Activated CD8-positive, alpha-beta T cell treated with anti-CD3 and anti-CD28 coated beads for 36 hours (primary cell): ENCODE data around the gene TMEM178B. TPM values are rescaled to one million over a fixed set of nuclear protein-coding genes. Genes with fewer than 3 reads are reported as not detected.

ENCODE experiments used
- ATAC-seq: fragments of 200-7000 bp; cut with Tn5 transposase; one replicate; pipeline ENCODE4 v1.10.0; 2021; ENCODE audit warnings: mild to moderate bottlenecking, moderate library complexity
- CTCF ChIA-PET: fragments of 350-600 bp; sonication (Branson Sonifier 250); formaldehyde crosslinking; loops from one replicate; lab custom pipeline; 2021; ENCODE audit warnings: antibody characterized with exemption; lab: Charles Lee
- POLR2A ChIA-PET: fragments of 350-600 bp; sonication (Branson Sonifier 250); formaldehyde crosslinking; loops from one replicate; lab custom pipeline; 2021; ENCODE audit warnings: antibody characterized with exemption; lab: Charles Lee
- DNase-seq: peaks from one replicate; pipeline ENCODE4 v3.0.0-alpha.2; 2020
- H3K27ac Mint-ChIP-seq: one replicate; pipeline ENCODE4 v1.8.0; 2021; ENCODE audit warnings: mild to moderate bottlenecking, mixed read lengths
- H3K27me3 Mint-ChIP-seq: one replicate; pipeline ENCODE4 v1.8.0; 2021; ENCODE audit warnings: mixed read lengths
- H3K36me3 Mint-ChIP-seq: one replicate; pipeline ENCODE4 v1.8.0; 2021; ENCODE audit warnings: low read depth, mixed read lengths
- H3K4me1 Mint-ChIP-seq: one replicate; pipeline ENCODE4 v1.8.0; 2021; ENCODE audit warnings: low read depth, mixed read lengths
- H3K4me3 Mint-ChIP-seq: one replicate; pipeline ENCODE4 v1.8.0; 2021; ENCODE audit warnings: mild to moderate bottlenecking, moderate library complexity, mixed read lengths
- H3K9me3 Mint-ChIP-seq: one replicate; pipeline ENCODE4 v1.8.0; 2021; ENCODE audit warnings: mixed read lengths
- CTCF ChIP-seq: fragments of 200-600 bp; IDR thresholded peaks from one replicate; pipeline ENCODE4 v1.8.0; 2022; ENCODE audit warnings: antibody characterized with exemption, mild to moderate bottlenecking
- intact Hi-C: fragments of 100-400 bp; cut with micrococcal nuclease; formaldehyde crosslinking; loops from one replicate; pipeline ENCODE4 v1.10.0; 2022
- total RNA-seq, 2 experiments: library from RNA; stranded (reverse); gene quantifications; one replicate each; pipeline ENCODE4 v1.2.3, GENCODE V29; 2021

Gene TMEM178B
- total RNA-seq, 2 experiments from 2014 or later = 0.34 to 1.1 TPM

GRCh38 chr7:141094336-141095070 is 20.6 kb downstream of the TMEM178B start:
- CTCF ChIA-PET = interaction anchor here (1.4 kb wide), 1 partner anchor 13 kb away, joined by 4 read pairs; no protein-coding TSS in a partner anchor
- DNase-seq = no peak
- Mint-ChIP-seq H3K36me3 (no peaks in the 10 kb centered on the region), H3K9me3 (no peaks in the 10 kb centered on the region), H3K27me3 (peaks cover 3% of the 10 kb centered on the region), H3K4me3 (no peak overlapping the region), H3K27ac (no peak overlapping the region), H3K4me1 (no peaks in the 10 kb centered on the region)
- ATAC-seq = no peak
- POLR2A ChIA-PET = interaction anchor here (0.6 kb wide), 1 partner anchor 9 kb away, joined by 3 read pairs; no protein-coding TSS in a partner anchor
- intact Hi-C loops = no loop called here
- no peak for TF ChIP-seq CTCF

- H3K27ac Mint-ChIP-seq = no peak overlapping the region
- no peak for TF ChIP-seq CTCF
- H3K9me3 Mint-ChIP-seq = no peaks in the 10 kb centered on the region
- H3K36me3 Mint-ChIP-seq = no peaks in the 10 kb centered on the region
- DNase-seq (peak; percentile 3), ATAC-seq (no peak)
- no peaks in the 10 kb centered on the region for H3K4me1 Mint-ChIP-seq
- intact Hi-C loops = no loop called here
- peaks cover 6% of the 10 kb centered on the region for H3K27me3 Mint-ChIP-seq
- H3K4me3 Mint-ChIP-seq = no peak overlapping the region
- POLR2A ChIA-PET = no interaction called here
- CTCF ChIA-PET = no interaction called here
These were observed 23.6 kb downstream of the TMEM178B start for GRCh38 chr7:141097430-141097829.

- Mint-ChIP-seq H3K36me3 (no peaks in the 10 kb centered on the region), H3K9me3 (no peaks in the 10 kb centered on the region), H3K27ac (no peak overlapping the region), H3K4me3 (no peak overlapping the region), H3K4me1 (no peaks in the 10 kb centered on the region), H3K27me3 (peaks cover 6% of the 10 kb centered on the region)
- CTCF ChIA-PET = no interaction called here
- intact Hi-C loops = no loop called here
- no peak for DNase-seq
- ATAC-seq = no peak
- POLR2A ChIA-PET = no interaction called here
- no peak for TF ChIP-seq CTCF
These were observed 28.6 kb downstream of the TMEM178B start for GRCh38 chr7:141102436-141102835.

- no peak overlapping the region for H3K4me3 Mint-ChIP-seq
- no peak overlapping the region for H3K27ac Mint-ChIP-seq
- H3K36me3 Mint-ChIP-seq = no peaks in the 10 kb centered on the region
- H3K27me3 Mint-ChIP-seq = peaks cover 6% of the 10 kb centered on the region
- ChIA-PET POLR2A (no interaction called here), CTCF (no interaction called here)
- no peaks in the 10 kb centered on the region for H3K9me3 Mint-ChIP-seq
- ATAC-seq = no peak
- no peaks in the 10 kb centered on the region for H3K4me1 Mint-ChIP-seq
- intact Hi-C loops = no loop called here
- TF ChIP-seq CTCF = no peak
- no peak for DNase-seq
These were observed 30.1 kb downstream of the TMEM178B start for GRCh38 chr7:141103847-141104429.

GRCh38 chr7:141113131-141113530 is 39.3 kb downstream of the TMEM178B start:
- H3K9me3 Mint-ChIP-seq = no peaks in the 10 kb centered on the region
- DNase-seq = no peak
- no peak overlapping the region for H3K27ac Mint-ChIP-seq
- intact Hi-C loops = no loop called here
- no peaks in the 10 kb centered on the region for H3K36me3 Mint-ChIP-seq
- ChIA-PET CTCF (no interaction called here), POLR2A (no interaction called here)
- H3K27me3 Mint-ChIP-seq = peaks cover 3% of the 10 kb centered on the region
- no peak overlapping the region for H3K4me3 Mint-ChIP-seq
- H3K4me1 Mint-ChIP-seq = no peaks in the 10 kb centered on the region
- ATAC-seq = no peak
- no peak for TF ChIP-seq CTCF
